ENCODE measurements around the gene TEAD2. TPM values are rescaled to one million over a fixed set of nuclear protein-coding genes. Genes with fewer than 3 reads are reported as not detected.

TEAD2 gene
- total RNA-seq, 1 donor: 41.3 TPM

DNA sequence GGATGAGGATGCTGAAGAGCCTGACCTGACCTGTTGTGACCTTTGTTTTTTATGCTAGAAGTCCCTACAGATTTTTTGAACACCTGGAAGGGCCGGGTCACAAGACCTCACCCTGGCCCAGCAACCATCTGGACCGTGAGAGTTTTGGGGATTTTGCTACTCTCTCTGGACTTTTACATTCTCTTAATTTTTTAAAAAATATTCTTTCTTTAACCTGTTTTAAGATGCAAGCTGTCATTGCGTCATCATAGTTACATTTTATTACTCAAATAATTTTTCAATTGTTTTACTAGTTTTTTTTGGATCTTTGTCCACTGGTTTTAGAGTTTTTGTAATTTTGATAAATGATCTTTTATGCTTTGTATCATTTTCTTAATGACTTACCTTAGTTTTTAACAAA, 9.0 kb upstream of the TEAD2 start:
- peaks cover 10% of the 10 kb centered on the region for H3K9me3 ChIP-seq (ENCODE audit: low read depth, low read length)
- no peak overlapping the region for H3K27ac ChIP-seq (ENCODE audit: low read depth, low read length)
- H3K36me3 ChIP-seq (ENCODE audit: insufficient read depth, low read length): no peaks in the 10 kb centered on the region
- H2AFZ ChIP-seq (ENCODE audit: low read length): no peak overlapping the region
- peak; percentile 32 for DNase-seq (ENCODE audit: insufficient read length, low spot score, missing footprints)
- no peak overlapping the region for H3K4me3 ChIP-seq (ENCODE audit: insufficient read depth, low read length)
- H3K4me2 ChIP-seq (ENCODE audit: insufficient read depth, low read length): no peak overlapping the region
- no peaks in the 10 kb centered on the region for H3K27me3 ChIP-seq (ENCODE audit: insufficient read depth, low read length)
- no peaks in the 10 kb centered on the region for H3K79me2 ChIP-seq (ENCODE audit: insufficient read depth, low read length)
- TF ChIP-seq, protein P1, sequence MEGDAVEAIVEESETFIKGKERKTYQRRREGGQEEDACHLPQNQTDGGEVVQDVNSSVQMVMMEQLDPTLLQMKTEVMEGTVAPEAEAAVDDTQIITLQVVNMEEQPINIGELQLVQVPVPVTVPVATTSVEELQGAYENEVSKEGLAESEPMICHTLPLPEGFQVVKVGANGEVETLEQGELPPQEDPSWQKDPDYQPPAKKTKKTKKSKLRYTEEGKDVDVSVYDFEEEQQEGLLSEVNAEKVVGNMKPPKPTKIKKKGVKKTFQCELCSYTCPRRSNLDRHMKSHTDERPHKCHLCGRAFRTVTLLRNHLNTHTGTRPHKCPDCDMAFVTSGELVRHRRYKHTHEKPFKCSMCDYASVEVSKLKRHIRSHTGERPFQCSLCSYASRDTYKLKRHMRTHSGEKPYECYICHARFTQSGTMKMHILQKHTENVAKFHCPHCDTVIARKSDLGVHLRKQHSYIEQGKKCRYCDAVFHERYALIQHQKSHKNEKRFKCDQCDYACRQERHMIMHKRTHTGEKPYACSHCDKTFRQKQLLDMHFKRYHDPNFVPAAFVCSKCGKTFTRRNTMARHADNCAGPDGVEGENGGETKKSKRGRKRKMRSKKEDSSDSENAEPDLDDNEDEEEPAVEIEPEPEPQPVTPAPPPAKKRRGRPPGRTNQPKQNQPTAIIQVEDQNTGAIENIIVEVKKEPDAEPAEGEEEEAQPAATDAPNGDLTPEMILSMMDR (IDR thresholded peaks at IDR 0.05; ENCODE audit: extremely low read depth, low read depth, low read length): no peak
- no peaks in the 10 kb centered on the region for H4K20me1 ChIP-seq (ENCODE audit: insufficient read depth, low read length)
- H3K4me1 ChIP-seq (ENCODE audit: insufficient read depth, low read length): no peaks in the 10 kb centered on the region

- Histone ChIP-seq H4K20me1 (ENCODE audit: insufficient read depth, low read length) (no peaks in the 10 kb centered on the region), H3K36me3 (ENCODE audit: insufficient read depth, low read length) (no peaks in the 10 kb centered on the region), H3K27ac (ENCODE audit: low read depth, low read length) (no peak overlapping the region), H3K9me3 (ENCODE audit: low read depth, low read length) (peaks cover 10% of the 10 kb centered on the region), H3K79me2 (ENCODE audit: insufficient read depth, low read length) (no peaks in the 10 kb centered on the region), H3K4me1 (ENCODE audit: insufficient read depth, low read length) (no peaks in the 10 kb centered on the region), H2AFZ (ENCODE audit: low read length) (no peak overlapping the region), H3K27me3 (ENCODE audit: insufficient read depth, low read length) (no peaks in the 10 kb centered on the region), H3K4me2 (ENCODE audit: insufficient read depth, low read length) (no peak overlapping the region), H3K4me3 (ENCODE audit: insufficient read depth, low read length) (no peak overlapping the region)
- DNase-seq (ENCODE audit: insufficient read length, low spot score, missing footprints): no peak
- TF ChIP-seq, protein P1 (IDR thresholded peaks at IDR 0.05; ENCODE audit: extremely low read depth, low read depth, low read length): no peak
Observed at GRCh38 chr19:49368711-49369358, 6.6 kb upstream of the TEAD2 start.

GRCh38 chr19:49366110-49366509, 3.9 kb upstream of the TEAD2 start:
- no peak for DNase-seq (ENCODE audit: insufficient read length, low spot score, missing footprints)
- Histone ChIP-seq H3K9me3 (ENCODE audit: low read depth, low read length) (peaks cover 10% of the 10 kb centered on the region), H3K4me3 (ENCODE audit: insufficient read depth, low read length) (no peak overlapping the region), H4K20me1 (ENCODE audit: insufficient read depth, low read length) (no peaks in the 10 kb centered on the region), H3K4me2 (ENCODE audit: insufficient read depth, low read length) (no peak overlapping the region), H3K27ac (ENCODE audit: low read depth, low read length) (no peak overlapping the region), H3K27me3 (ENCODE audit: insufficient read depth, low read length) (no peaks in the 10 kb centered on the region), H3K36me3 (ENCODE audit: insufficient read depth, low read length) (no peaks in the 10 kb centered on the region), H3K79me2 (ENCODE audit: insufficient read depth, low read length) (peaks cover 5% of the 10 kb centered on the region), H3K4me1 (ENCODE audit: insufficient read depth, low read length) (peaks cover 12% of the 10 kb centered on the region), H2AFZ (ENCODE audit: low read length) (no peak overlapping the region)
- TF ChIP-seq, protein P1 (IDR thresholded peaks at IDR 0.05; ENCODE audit: extremely low read depth, low read depth, low read length): no peak

GRCh38 chr19:49364083-49364737, 2.0 kb upstream of the TEAD2 start:
- Histone ChIP-seq H3K79me2 (ENCODE audit: insufficient read depth, low read length) (peaks cover 6% of the 10 kb centered on the region), H3K36me3 (ENCODE audit: insufficient read depth, low read length) (no peaks in the 10 kb centered on the region), H2AFZ (ENCODE audit: low read length) (peak overlapping the region; percentile 83), H3K4me3 (ENCODE audit: insufficient read depth, low read length) (peak overlapping the region; percentile 82), H4K20me1 (ENCODE audit: insufficient read depth, low read length) (no peaks in the 10 kb centered on the region), H3K4me2 (ENCODE audit: insufficient read depth, low read length) (peak overlapping the region; percentile 95), H3K27me3 (ENCODE audit: insufficient read depth, low read length) (no peaks in the 10 kb centered on the region), H3K9me3 (ENCODE audit: low read depth, low read length) (peaks cover 1% of the 10 kb centered on the region), H3K27ac (ENCODE audit: low read depth, low read length) (no peak overlapping the region), H3K4me1 (ENCODE audit: insufficient read depth, low read length) (peaks cover 12% of the 10 kb centered on the region)
- TF ChIP-seq, protein P1 (IDR thresholded peaks at IDR 0.05; ENCODE audit: extremely low read depth, low read depth, low read length): no peak
- DNase-seq (ENCODE audit: insufficient read length, low spot score, missing footprints): no peak

Measured in osteoblast (primary cell).